ENCODE measurements around the gene CCDC116. TPM values are rescaled to one million over a fixed set of nuclear protein-coding genes. Genes with fewer than 3 reads are reported as not detected.

The CCDC116 gene
- total RNA-seq, 1 donor from 2014 or later, result not detected

DNA sequence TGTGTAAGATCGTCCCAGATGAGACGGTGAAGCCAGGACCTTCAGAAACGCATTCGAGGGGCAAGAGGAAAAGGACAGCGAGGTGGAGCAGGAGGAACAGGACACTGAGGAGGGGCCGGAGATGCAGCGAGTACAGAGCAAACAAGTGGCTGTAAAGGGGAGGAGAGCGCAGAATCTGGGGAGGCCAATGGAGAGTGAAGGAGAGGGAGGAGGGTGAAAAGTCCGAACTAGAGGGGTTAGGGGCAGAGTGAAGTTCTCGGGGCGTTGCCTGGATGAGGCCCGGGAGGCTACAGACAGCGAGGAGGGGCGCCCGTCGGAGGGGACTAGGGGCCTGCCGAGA lies 24.4 kb downstream of the CCDC116 start:
- peaks cover 62% of the 10 kb centered on the region for H3F3A ChIP-seq (ENCODE audit: low read depth)
- no peak overlapping the region for H3K9ac ChIP-seq
- H3K4me1 ChIP-seq, result peaks cover 14% of the 10 kb centered on the region
- H3K27me3 ChIP-seq, result no peaks in the 10 kb centered on the region
- H3K27ac ChIP-seq, result peak overlapping the region; percentile 71
- H3K27me3 Mint-ChIP-seq (ENCODE audit: insufficient read depth, low read depth), result peaks cover 12% of the 10 kb centered on the region
- H3K4me3 Mint-ChIP-seq, result peak overlapping the region; percentile 69
- H3K9me3 ChIP-seq (ENCODE audit: low read depth), result no peaks in the 10 kb centered on the region
- no peak for DNase-seq (ENCODE audit: low spot score)
- H4K20me1 ChIP-seq (ENCODE audit: low read depth), result peaks cover 30% of the 10 kb centered on the region
- TF ChIP-seq EZH2 (IDR thresholded peaks at IDR 0.05) (no peak), EZH2phosphoT487 (IDR thresholded peaks at IDR 0.05) (no peak)
- TF ChIP-seq, protein P1, sequence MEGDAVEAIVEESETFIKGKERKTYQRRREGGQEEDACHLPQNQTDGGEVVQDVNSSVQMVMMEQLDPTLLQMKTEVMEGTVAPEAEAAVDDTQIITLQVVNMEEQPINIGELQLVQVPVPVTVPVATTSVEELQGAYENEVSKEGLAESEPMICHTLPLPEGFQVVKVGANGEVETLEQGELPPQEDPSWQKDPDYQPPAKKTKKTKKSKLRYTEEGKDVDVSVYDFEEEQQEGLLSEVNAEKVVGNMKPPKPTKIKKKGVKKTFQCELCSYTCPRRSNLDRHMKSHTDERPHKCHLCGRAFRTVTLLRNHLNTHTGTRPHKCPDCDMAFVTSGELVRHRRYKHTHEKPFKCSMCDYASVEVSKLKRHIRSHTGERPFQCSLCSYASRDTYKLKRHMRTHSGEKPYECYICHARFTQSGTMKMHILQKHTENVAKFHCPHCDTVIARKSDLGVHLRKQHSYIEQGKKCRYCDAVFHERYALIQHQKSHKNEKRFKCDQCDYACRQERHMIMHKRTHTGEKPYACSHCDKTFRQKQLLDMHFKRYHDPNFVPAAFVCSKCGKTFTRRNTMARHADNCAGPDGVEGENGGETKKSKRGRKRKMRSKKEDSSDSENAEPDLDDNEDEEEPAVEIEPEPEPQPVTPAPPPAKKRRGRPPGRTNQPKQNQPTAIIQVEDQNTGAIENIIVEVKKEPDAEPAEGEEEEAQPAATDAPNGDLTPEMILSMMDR (IDR thresholded peaks at IDR 0.05), result no peak
- no peak overlapping the region for H2AFZ ChIP-seq (replicated peaks)
- H3K4me3 ChIP-seq, result no peak overlapping the region
- H3K79me2 ChIP-seq (ENCODE audit: low read depth), result peaks cover 25% of the 10 kb centered on the region
- peaks cover 5% of the 10 kb centered on the region for H3K36me3 Mint-ChIP-seq
- peak overlapping the region; percentile 26 for H3K27ac Mint-ChIP-seq
- H3K36me3 ChIP-seq, result no peaks in the 10 kb centered on the region
- peaks cover 25% of the 10 kb centered on the region for H3K4me1 Mint-ChIP-seq
- peaks cover 2% of the 10 kb centered on the region for H3K9me3 Mint-ChIP-seq
- peak overlapping the region; percentile 95 for H3K4me2 ChIP-seq

DNA sequence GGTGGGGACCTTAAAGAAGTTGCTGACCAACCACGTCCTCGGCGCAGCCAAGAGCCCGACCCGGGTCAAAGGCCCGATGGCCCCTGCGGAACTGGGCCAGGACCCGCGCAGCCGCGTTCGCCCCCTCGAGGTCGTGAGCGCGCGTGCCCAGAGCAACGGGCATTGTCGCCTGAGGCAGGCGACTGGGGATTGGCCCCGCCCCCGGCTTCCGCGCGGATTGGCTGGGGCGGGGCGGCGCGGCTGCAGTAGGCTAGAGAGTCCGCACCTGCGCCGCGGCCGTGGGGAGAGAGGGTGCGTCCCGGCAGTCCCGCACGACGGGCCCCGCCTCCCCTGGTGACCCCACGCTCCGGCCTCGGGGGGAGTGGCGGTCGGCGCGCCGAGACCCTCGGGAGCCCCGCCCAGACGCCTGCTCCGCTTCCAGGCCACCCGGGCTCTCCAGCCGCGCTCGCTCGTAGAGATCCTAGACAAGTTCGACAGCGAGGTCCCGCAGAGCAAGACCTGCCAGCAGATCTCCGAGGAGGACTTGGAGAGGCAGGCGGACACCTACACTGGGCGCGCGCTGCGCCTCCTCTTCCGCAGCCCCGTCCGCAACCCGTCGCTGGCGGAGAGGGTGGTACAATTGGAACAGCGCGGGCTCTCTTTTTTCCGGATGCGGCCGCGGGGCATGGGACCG lies 24.9 kb downstream of the CCDC116 start:
- Histone ChIP-seq H4K20me1 (ENCODE audit: low read depth) (peaks cover 30% of the 10 kb centered on the region), H3K27me3 (no peaks in the 10 kb centered on the region), H2AFZ (replicated peaks) (no peak overlapping the region), H3K9ac (no peak overlapping the region), H3K4me1 (peaks cover 14% of the 10 kb centered on the region), H3K4me2 (peak overlapping the region; percentile 95), H3K36me3 (no peaks in the 10 kb centered on the region), H3K79me2 (ENCODE audit: low read depth) (peaks cover 20% of the 10 kb centered on the region), H3F3A (ENCODE audit: low read depth) (peaks cover 62% of the 10 kb centered on the region), H3K9me3 (ENCODE audit: low read depth) (no peaks in the 10 kb centered on the region), H3K27ac (peak overlapping the region; percentile 71), H3K4me3 (peak overlapping the region; percentile 51)
- H3K27ac Mint-ChIP-seq, result peak overlapping the region; percentile 74
- H3K27me3 Mint-ChIP-seq (ENCODE audit: insufficient read depth, low read depth), result peaks cover 11% of the 10 kb centered on the region
- peak; percentile 93 for DNase-seq (ENCODE audit: low spot score)
- TF ChIP-seq EZH2phosphoT487 (IDR thresholded peaks at IDR 0.05) (no peak), EZH2 (IDR thresholded peaks at IDR 0.05) (peak; percentile 31)
- TF ChIP-seq, protein P1 (IDR thresholded peaks at IDR 0.05), result peak; percentile 40
- H3K4me1 Mint-ChIP-seq, result peaks cover 25% of the 10 kb centered on the region
- peak overlapping the region; percentile 86 for H3K4me3 Mint-ChIP-seq
- peaks cover 5% of the 10 kb centered on the region for H3K36me3 Mint-ChIP-seq
- H3K9me3 Mint-ChIP-seq, result peaks cover 2% of the 10 kb centered on the region

DNA sequence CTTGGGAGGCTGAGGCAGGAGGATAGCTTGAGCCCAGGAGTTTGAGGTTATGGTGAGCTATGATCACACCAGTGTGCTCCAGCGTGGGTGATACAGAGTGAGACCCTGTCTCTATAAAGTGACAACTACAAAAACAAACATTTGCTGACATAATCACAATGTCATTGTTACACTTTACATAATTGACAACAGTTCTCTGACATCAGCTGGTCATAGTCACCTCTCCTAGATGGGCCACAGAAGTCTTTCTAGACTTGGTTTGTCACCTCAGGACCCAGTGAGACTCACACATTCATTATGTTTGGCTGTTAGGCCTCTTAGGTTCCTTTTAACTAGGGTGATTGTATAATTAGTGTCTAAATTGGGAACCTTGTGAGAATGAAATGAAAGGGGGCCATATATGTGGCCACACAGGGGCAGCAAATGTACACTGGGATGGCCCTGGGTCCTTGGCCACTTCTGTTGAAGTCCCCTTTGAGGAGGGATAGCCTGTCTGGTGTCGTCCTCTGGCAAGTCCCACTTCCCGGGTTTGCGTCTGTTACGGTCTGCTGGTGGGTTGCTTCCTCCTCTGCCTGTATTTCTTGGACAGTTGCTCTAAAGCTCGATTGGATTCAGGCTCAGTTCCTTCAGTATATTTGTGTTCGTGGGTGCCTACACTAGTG lies 27.4 kb downstream of the CCDC116 start:
- Histone ChIP-seq H3K27ac (no peak overlapping the region), H2AFZ (replicated peaks) (no peak overlapping the region), H3K36me3 (no peaks in the 10 kb centered on the region), H3K9me3 (ENCODE audit: low read depth) (no peaks in the 10 kb centered on the region), H4K20me1 (ENCODE audit: low read depth) (peaks cover 12% of the 10 kb centered on the region), H3K27me3 (no peaks in the 10 kb centered on the region), H3K4me2 (no peak overlapping the region), H3K4me3 (no peak overlapping the region), H3K9ac (no peak overlapping the region), H3K4me1 (peaks cover 6% of the 10 kb centered on the region), H3F3A (ENCODE audit: low read depth) (peaks cover 40% of the 10 kb centered on the region), H3K79me2 (ENCODE audit: low read depth) (no peaks in the 10 kb centered on the region)
- H3K9me3 Mint-ChIP-seq, result peaks cover 3% of the 10 kb centered on the region
- H3K27me3 Mint-ChIP-seq (ENCODE audit: insufficient read depth, low read depth), result peaks cover 14% of the 10 kb centered on the region
- no peaks in the 10 kb centered on the region for H3K36me3 Mint-ChIP-seq
- no peak overlapping the region for H3K27ac Mint-ChIP-seq
- H3K4me1 Mint-ChIP-seq, result peaks cover 21% of the 10 kb centered on the region
- TF ChIP-seq, protein P1 (IDR thresholded peaks at IDR 0.05), result peak; percentile 5
- no peak for TF ChIP-seq EZH2phosphoT487 (IDR thresholded peaks at IDR 0.05)
- no peak for TF ChIP-seq EZH2 (IDR thresholded peaks at IDR 0.05)
- H3K4me3 Mint-ChIP-seq, result peak overlapping the region; percentile 59
- DNase-seq (ENCODE audit: low spot score), result no peak
